H1 (cell line): ENCODE measurements around the gene SLC39A10. TPM values are rescaled to one million over a fixed set of nuclear protein-coding genes. Genes with fewer than 3 reads are reported as not detected.

Experiments used
- CTCF ChIA-PET: fragments of 300-600 bp; sonication (Branson Sonifier 250); formaldehyde crosslinking; loops from one replicate; lab custom pipeline; 2021; ENCODE audit not compliant: partially characterized antibody; lab: Charles Lee
- POLR2A ChIA-PET: fragments of 300-600 bp; sonication (Branson Sonifier 250); formaldehyde crosslinking; loops from one replicate; lab custom pipeline; 2021; ENCODE audit warnings: inconsistent platforms; ENCODE audit not compliant: partially characterized antibody; lab: Charles Lee
- DNase-seq, 2 experiments: peaks; one replicate each; pipeline versions ENCODE4 v3.0.0 to v3.0.0-alpha.2; 2010 to 2022; ENCODE audit warnings: low spot score in 2 of 2, low read depth in 1 of 2, mixed read lengths in 1 of 2
- FAIRE-seq: peaks from 2 replicates; lab custom pipeline; 2011; peaks lifted over from hg19 to GRCh38; lab: Jason Lieb, UNC
- H2AFZ ChIP-seq: 2 replicates; pipeline ENCODE4 v1.8.1; 2012; ENCODE audit warnings: low read length, inconsistent platforms
- H2AK5ac ChIP-seq: 2 replicates; pipeline ENCODE4 v1.6.1; 2013; ENCODE audit warnings: low read depth, low read length
- H2BK120ac ChIP-seq: replicated peaks from 2 replicates; pipeline ENCODE3; 2013; ENCODE audit warnings: low read depth, low read length, inconsistent platforms
- H2BK12ac ChIP-seq: 2 replicates; pipeline ENCODE4 v1.6.1; 2013; ENCODE audit warnings: low read depth, low read length
- H2BK15ac ChIP-seq: 2 replicates; pipeline ENCODE4 v1.6.1; 2013; ENCODE audit warnings: low read length
- H2BK20ac ChIP-seq: 2 replicates; pipeline ENCODE4 v1.6.1; 2013; ENCODE audit warnings: low read length
- H2BK5ac ChIP-seq: 2 replicates; pipeline ENCODE4 v1.6.1; 2013; ENCODE audit warnings: low read depth, low read length
- H3K14ac ChIP-seq: 2 replicates; pipeline ENCODE4 v1.6.1; 2013; ENCODE audit warnings: inconsistent platforms; ENCODE audit not compliant: insufficient read length
- H3K18ac ChIP-seq: 2 replicates; pipeline ENCODE4 v1.6.1; 2013; ENCODE audit warnings: low read length; ENCODE audit errors: extremely low read depth
- H3K23ac ChIP-seq: 2 replicates; pipeline ENCODE4 v1.6.1; 2013; ENCODE audit warnings: inconsistent platforms; ENCODE audit not compliant: insufficient read length
- H3K23me2 ChIP-seq: 2 replicates; pipeline ENCODE4 v1.6.1; 2013; ENCODE audit warnings: low read depth, low read length
- H3K27ac ChIP-seq: 2 replicates; pipeline ENCODE4 v1.6.1; 2011; ENCODE audit warnings: low read depth, low read length, inconsistent platforms
- H3K27me3 ChIP-seq, 4 experiments: replicated peaks in 1 of 4; 1 replicate in 1 of 4; 2 replicates in 3 of 4; pipeline versions ENCODE4 v1.6.1 to v1.8.1; 2011 to 2013; ENCODE audit warnings: low read length in 3 of 4, mild to moderate bottlenecking in 3 of 4, inconsistent platforms in 2 of 4, mixed read lengths in 2 of 4, moderate library complexity in 1 of 4; ENCODE audit not compliant: control insufficient read depth in 3 of 4, insufficient read depth in 3 of 4; ENCODE audit errors: extremely low read depth in 1 of 4
- H3K36me3 ChIP-seq, 4 experiments: 2 replicates each; pipeline versions ENCODE4 v1.6.1 to v1.8.1; 2011 to 2013; ENCODE audit warnings: mild to moderate bottlenecking in 4 of 4, low read length in 3 of 4, moderate library complexity in 2 of 4, control low read depth in 1 of 4, inconsistent platforms in 1 of 4; ENCODE audit not compliant: insufficient read depth in 4 of 4, control insufficient read depth in 2 of 4
- H3K4ac ChIP-seq: replicated peaks from 2 replicates; pipeline ENCODE3; 2013; ENCODE audit warnings: low read length, low read depth, mixed read lengths, inconsistent platforms; ENCODE audit not compliant: insufficient read length
- H3K4me1 ChIP-seq, 4 experiments: replicated peaks in 1 of 4; 1 replicate in 1 of 4; 2 replicates in 3 of 4; pipeline versions ENCODE4 v1.6.1 to v1.8.1; 2011 to 2013; ENCODE audit warnings: low read length in 3 of 4, inconsistent platforms in 2 of 4, mixed read lengths in 1 of 4; ENCODE audit not compliant: insufficient read depth in 4 of 4, control insufficient read depth in 3 of 4
- H3K4me2 ChIP-seq, 2 experiments: 2 replicates each; pipeline versions ENCODE4 v1.6.1 to v1.8.1; 2011 to 2013; ENCODE audit warnings: low read depth in 2 of 2, low read length in 2 of 2, control low read depth in 1 of 2, inconsistent platforms in 1 of 2, mild to moderate bottlenecking in 1 of 2; ENCODE audit not compliant: insufficient read depth in 1 of 2
- H3K4me3 ChIP-seq, 4 experiments: fragments of 200-600, 300-600 bp in 1 of 4; sonication (generic), shearing (Covaris generic), sonication (Bioruptor Twin) in 1 of 4; 2 replicates each; pipeline versions ENCODE4 v1.5.1 to v1.8.1; 2011 to 2016; ENCODE audit warnings: low read length in 4 of 4, low read depth in 3 of 4, control low read depth in 2 of 4, inconsistent platforms in 2 of 4, mild to moderate bottlenecking in 2 of 4, mixed read lengths in 1 of 4, moderate library complexity in 1 of 4; ENCODE audit not compliant: insufficient read depth in 2 of 4; ENCODE audit errors: extremely low read depth in 1 of 4
- H3K56ac ChIP-seq: replicated peaks from 2 replicates; pipeline ENCODE3; 2013; ENCODE audit warnings: low read depth, mild to moderate bottlenecking, mixed read lengths, low read length, inconsistent platforms; ENCODE audit not compliant: insufficient read length
- H3K79me1 ChIP-seq: 2 replicates; pipeline ENCODE4 v1.6.1; 2013; ENCODE audit warnings: low read depth, low read length, control low read depth
- H3K79me2 ChIP-seq, 2 experiments: 2 replicates each; pipeline versions ENCODE4 v1.6.1 to v1.8.1; 2012 to 2013; ENCODE audit warnings: low read length in 2 of 2, mild to moderate bottlenecking in 2 of 2, inconsistent platforms in 1 of 2; ENCODE audit not compliant: insufficient read depth in 2 of 2, control insufficient read depth in 1 of 2
- H3K9ac ChIP-seq, 4 experiments: replicated peaks in 1 of 4; 1 replicate in 1 of 4; 2 replicates in 3 of 4; pipeline versions ENCODE4 v1.6.1 to v1.8.1; 2011 to 2013; ENCODE audit warnings: low read depth in 3 of 4, low read length in 3 of 4, control low read depth in 2 of 4, mild to moderate bottlenecking in 2 of 4, moderate library complexity in 2 of 4, inconsistent platforms in 1 of 4; ENCODE audit errors: extremely low read depth in 1 of 4
- H3K9me3 ChIP-seq, 2 experiments: 2 replicates each; pipeline versions ENCODE4 v1.6.1 to v1.8.1; 2012 to 2013; ENCODE audit warnings: mild to moderate bottlenecking in 2 of 2, moderate library complexity in 2 of 2, control low read depth in 1 of 2, inconsistent platforms in 1 of 2, low read depth in 1 of 2, low read length in 1 of 2, mixed read lengths in 1 of 2; ENCODE audit not compliant: insufficient read depth in 2 of 2
- H4K20me1 ChIP-seq, 2 experiments: replicated peaks in 1 of 2; 2 replicates each; pipeline versions ENCODE3 to v1.8.1; 2011 to 2013; ENCODE audit warnings: inconsistent platforms in 2 of 2, low read length in 2 of 2, mild to moderate bottlenecking in 1 of 2; ENCODE audit not compliant: insufficient read depth in 2 of 2, control insufficient read depth in 1 of 2
- H4K5ac ChIP-seq: 2 replicates; pipeline ENCODE4 v1.6.1; 2013; ENCODE audit warnings: low read length, low read depth, mixed read lengths, inconsistent platforms; ENCODE audit not compliant: insufficient read length
- H4K8ac ChIP-seq: 2 replicates; pipeline ENCODE4 v1.8.0; 2013; ENCODE audit warnings: mild to moderate bottlenecking, moderate library complexity, low read length, inconsistent platforms; ENCODE audit not compliant: insufficient read depth; ENCODE audit errors: extremely low read depth
- H4K91ac ChIP-seq: replicated peaks from 2 replicates; pipeline ENCODE3; 2013; ENCODE audit warnings: low read length, mixed read lengths, inconsistent platforms; ENCODE audit not compliant: insufficient read length
- WGBS, 2 experiments: shearing (Covaris generic) in 1 of 2; methylation state at CpG; one replicate each; pipeline versions ENCODE4 v1.1.6 to v1.1.7; 2013 to 2015; ENCODE audit warnings: low lambda C conversion rate in 2 of 2, mixed read lengths in 2 of 2, inconsistent platforms in 1 of 2, low coverage in 1 of 2, missing lambda C conversion rate in 1 of 2; ENCODE audit not compliant: insufficient replicate concordance in 2 of 2, insufficient coverage in 1 of 2, insufficient read length in 1 of 2; ENCODE audit errors: extremely low coverage in 1 of 2, missing lambda C conversion rate in 1 of 2; 5-methylcytosine and 5-hydroxymethylcytosine counted together
- polyA plus RNA-seq, 7 experiments: library from polyadenylated mRNA; depleted of rRNA in 3 of 7; stranded (reverse) in 5 of 7; unstranded in 2 of 7; fragments of >200 nt in 5 of 7; fragments of 200-250 nt in 2 of 7; gene quantifications; 1 replicate in 5 of 7; 2 replicates in 1 of 7; 4 replicates in 1 of 7; pipeline versions ENCODE4 v1.2.1 to v1.2.3, GENCODE V29; 2011 to 2013; ENCODE audit warnings: missing spikeins in 2 of 7, mixed read lengths in 2 of 7
- total RNA-seq: library from RNA; stranded (reverse); fragmentation: NEBNext Ultra II Directional; extraction: Animal tissue kit (Norgen Biotek cat#: 25700); gene quantifications from 2 replicates; pipeline ENCODE4 v1.2.1, GENCODE V29; 2021

Gene SLC39A10
- total and polyA plus RNA-seq, 2 of the 8 experiments (the other 6 are each of a cell fraction or from before 2014, with no cell fraction given): 68.1 to 234 TPM

- H2BK15ac ChIP-seq: no peak overlapping the region
- no peak overlapping the region; the same call in 1 of the 2 replicates for H2BK5ac ChIP-seq
- H3K79me2 ChIP-seq: peaks cover 4 to 43% of the 10 kb centered on the region in 2 experiments; a peak in 3 of 4 replicates
- H4K5ac ChIP-seq: no peak overlapping the region
- H3K23me2 ChIP-seq: peaks cover 3% of the 10 kb centered on the region; the same call in 1 of the 2 replicates
- H3K14ac ChIP-seq: no peak overlapping the region
- H3K56ac ChIP-seq: no peak overlapping the region
- peak overlapping the region; percentile 52 to 55 for H3K4me2 ChIP-seq
- no peaks in the 10 kb centered on the region for H3K79me1 ChIP-seq
- no peak overlapping the region for H2BK20ac ChIP-seq
- H3K4ac ChIP-seq: no peak overlapping the region
- CTCF ChIA-PET: interaction anchor here (0.6 to 1.9 kb wide), 7 partner anchors 10 to 421 kb away, joined by 3 to 8 read pairs (median 3); no protein-coding TSS in a partner anchor
- no peak overlapping the region for H4K8ac ChIP-seq
- H3K27me3 ChIP-seq: no peaks in the 10 kb centered on the region
- H3K4me3 ChIP-seq: peak overlapping the region in 3 of 4 experiments; percentile 37 to 97 (median 96); a peak in 5 of 8 replicates
- H3K18ac ChIP-seq: no peak overlapping the region
- no peak overlapping the region for H3K23ac ChIP-seq
- FAIRE-seq (no peak), DNase-seq (no peak)
- H2AK5ac ChIP-seq: no peak overlapping the region
- peaks cover 3 to 8% of the 10 kb centered on the region in 2 experiments for H4K20me1 ChIP-seq
- peaks cover 2 to 10% (median 4%) of the 10 kb centered on the region in 4 experiments; a peak in 5 of 7 replicates for H3K4me1 ChIP-seq
- H3K9ac ChIP-seq: peak overlapping the region in 2 of 4 experiments; percentile 22 to 36; a peak in 3 of 7 replicates
- POLR2A ChIA-PET: interaction anchor here (0.7 to 2.6 kb wide), 28 partner anchors 8 to 278 kb away, joined by 3 to 21 read pairs (median 4); no protein-coding TSS in a partner anchor
- peaks cover 0 to 5% (median 0%) of the 10 kb centered on the region in 4 experiments; a peak in 2 of 8 replicates for H3K36me3 ChIP-seq
- no peak overlapping the region; the same call in 1 of the 2 replicates for H2BK12ac ChIP-seq
- H3K9me3 ChIP-seq: no peaks in the 10 kb centered on the region
- 37% methylated on average over 19 of the region's 19 CpGs; no CpG with 5 or more reads in 1 of the 2 experiments for WGBS, 2 experiments
- no peak overlapping the region for H2AFZ ChIP-seq
- no peak overlapping the region for H2BK120ac ChIP-seq
- no peak overlapping the region for H4K91ac ChIP-seq
- H3K27ac ChIP-seq: peak overlapping the region; percentile 17; the same call in 1 of the 2 replicates
These were observed 716 bp upstream of the SLC39A10 start for GRCh38 chr2:195656161-195656858.
